ENCODE measurements around the gene EPB41L4A. TPM values are rescaled to one million over a fixed set of nuclear protein-coding genes. Genes with fewer than 3 reads are reported as not detected.

Gene EPB41L4A
- total RNA-seq, 6 donors from 2014 or later = 15.9 to 45.1 (median 28.1) TPM

DNA sequence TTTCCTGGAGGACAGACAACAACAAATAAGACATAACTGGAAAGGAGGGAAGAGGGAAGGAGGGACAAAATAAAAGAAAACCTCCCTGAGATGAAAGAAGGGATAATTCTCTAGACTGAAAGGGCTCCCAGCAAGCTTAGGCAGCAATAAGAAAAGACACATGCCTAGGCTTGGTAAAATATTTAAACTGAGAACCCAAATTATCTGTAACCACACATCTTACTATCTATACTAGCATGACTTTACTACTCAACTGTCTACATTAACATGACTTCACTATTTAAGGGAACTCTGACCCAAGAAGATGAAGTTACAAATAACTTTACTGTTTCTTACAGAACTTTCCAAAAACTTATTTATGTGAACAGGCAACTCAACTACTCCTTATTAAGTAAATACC is 95.9 kb downstream of the EPB41L4A start:
- TF ChIP-seq EP300 (IDR thresholded peaks at IDR 0.05) (no peak), POLR2A (IDR thresholded peaks at IDR 0.05) (no peak), POLR2AphosphoS5 (IDR thresholded peaks at IDR 0.05) (no peak)
- TF ChIP-seq, protein P1, sequence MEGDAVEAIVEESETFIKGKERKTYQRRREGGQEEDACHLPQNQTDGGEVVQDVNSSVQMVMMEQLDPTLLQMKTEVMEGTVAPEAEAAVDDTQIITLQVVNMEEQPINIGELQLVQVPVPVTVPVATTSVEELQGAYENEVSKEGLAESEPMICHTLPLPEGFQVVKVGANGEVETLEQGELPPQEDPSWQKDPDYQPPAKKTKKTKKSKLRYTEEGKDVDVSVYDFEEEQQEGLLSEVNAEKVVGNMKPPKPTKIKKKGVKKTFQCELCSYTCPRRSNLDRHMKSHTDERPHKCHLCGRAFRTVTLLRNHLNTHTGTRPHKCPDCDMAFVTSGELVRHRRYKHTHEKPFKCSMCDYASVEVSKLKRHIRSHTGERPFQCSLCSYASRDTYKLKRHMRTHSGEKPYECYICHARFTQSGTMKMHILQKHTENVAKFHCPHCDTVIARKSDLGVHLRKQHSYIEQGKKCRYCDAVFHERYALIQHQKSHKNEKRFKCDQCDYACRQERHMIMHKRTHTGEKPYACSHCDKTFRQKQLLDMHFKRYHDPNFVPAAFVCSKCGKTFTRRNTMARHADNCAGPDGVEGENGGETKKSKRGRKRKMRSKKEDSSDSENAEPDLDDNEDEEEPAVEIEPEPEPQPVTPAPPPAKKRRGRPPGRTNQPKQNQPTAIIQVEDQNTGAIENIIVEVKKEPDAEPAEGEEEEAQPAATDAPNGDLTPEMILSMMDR (IDR thresholded peaks at IDR 0.05) = no peak
- Histone ChIP-seq H3K27ac (no peak overlapping the region), H3K27me3 (no peaks in the 10 kb centered on the region), H3K4me1 (no peaks in the 10 kb centered on the region), H3K4me3 (no peak overlapping the region), H3K36me3 (no peaks in the 10 kb centered on the region), H3K9me3 (no peaks in the 10 kb centered on the region)
- no peak for DNase-seq
- ATAC-seq (ENCODE audit: low FRiP score in 2 of 2) = no peak

DNA sequence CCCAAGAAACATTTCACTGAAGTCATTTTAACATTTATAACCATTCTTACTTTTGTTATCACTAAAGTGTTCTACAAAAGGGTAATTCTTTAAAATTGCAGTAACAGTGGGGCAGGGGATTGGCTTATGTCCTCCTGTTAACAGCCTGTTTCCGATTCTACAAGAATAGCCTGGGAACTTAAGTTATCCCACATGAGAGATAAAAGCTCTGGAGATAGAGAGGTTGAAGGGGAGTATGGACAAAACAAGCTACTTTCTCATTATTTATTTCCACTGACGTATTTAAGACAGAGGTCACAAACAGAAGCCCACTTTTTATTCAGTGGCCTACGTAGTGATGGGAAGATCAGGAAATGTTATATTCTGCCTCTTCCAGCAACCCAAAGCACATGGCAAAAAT is 98.7 kb downstream of the EPB41L4A start:
- Histone ChIP-seq H3K4me1 (no peaks in the 10 kb centered on the region), H3K9me3 (no peaks in the 10 kb centered on the region), H3K36me3 (no peaks in the 10 kb centered on the region), H3K27ac (no peak overlapping the region), H3K27me3 (no peaks in the 10 kb centered on the region), H3K4me3 (no peak overlapping the region)
- ATAC-seq (ENCODE audit: low FRiP score in 2 of 2) = no peak
- WGBS, 2 donors = 81 to 89% methylated on average over 3 of the region's 3 CpGs
- DNase-seq = no peak
- TF ChIP-seq, protein P1 (IDR thresholded peaks at IDR 0.05) = no peak
- no peak for TF ChIP-seq POLR2AphosphoS5 (IDR thresholded peaks at IDR 0.05)

DNA sequence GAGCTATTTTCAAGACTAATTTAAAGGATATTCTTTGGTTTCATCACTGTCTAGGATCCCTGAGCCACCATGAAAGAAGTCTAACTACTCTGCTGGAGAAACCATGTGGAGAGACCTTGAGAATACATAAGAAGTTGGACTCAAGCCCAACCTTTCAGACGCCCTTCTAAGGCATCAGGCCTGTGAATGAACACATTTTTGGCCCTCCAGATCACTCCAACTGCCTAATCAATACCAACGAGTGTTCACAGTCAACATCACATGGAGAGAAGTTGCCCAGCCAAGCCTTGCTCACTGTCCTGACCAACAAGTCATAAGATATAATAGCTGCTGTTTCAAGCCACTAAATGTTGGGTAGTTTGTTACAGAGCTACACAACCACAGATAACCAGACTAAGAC is 100.7 kb downstream of the EPB41L4A start:
- Histone ChIP-seq H3K27ac (no peak overlapping the region), H3K27me3 (no peaks in the 10 kb centered on the region), H3K36me3 (no peaks in the 10 kb centered on the region), H3K4me3 (no peak overlapping the region), H3K9me3 (no peaks in the 10 kb centered on the region), H3K4me1 (no peaks in the 10 kb centered on the region)
- TF ChIP-seq POLR2AphosphoS5 (IDR thresholded peaks at IDR 0.05) (no peak), POLR2A (IDR thresholded peaks at IDR 0.05) (no peak)
- ATAC-seq (ENCODE audit: low FRiP score in 2 of 2) (no peak), DNase-seq (no peak)
- 53 to 66% methylated on average over 2 of the region's 2 CpGs for WGBS, 2 donors

DNA sequence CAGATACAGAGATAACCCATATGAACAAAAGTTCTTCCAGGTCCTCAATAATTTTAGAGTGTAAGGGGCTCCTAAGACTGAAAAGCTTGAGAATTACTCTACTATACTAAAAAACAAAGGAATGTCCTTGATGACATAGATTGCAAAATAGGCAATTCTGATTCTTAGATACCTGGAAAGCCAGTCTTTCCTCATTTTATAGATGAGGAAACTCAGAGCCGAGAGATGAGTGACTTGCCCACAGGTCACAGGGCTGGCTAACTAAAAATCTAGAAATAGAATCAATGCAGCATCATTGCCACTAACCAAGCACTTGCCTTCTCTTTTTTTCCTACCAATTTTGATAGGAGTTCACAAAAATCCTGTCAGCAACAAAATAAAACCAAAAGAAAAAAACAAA is 101.2 kb downstream of the EPB41L4A start:
- Histone ChIP-seq H3K36me3 (no peaks in the 10 kb centered on the region), H3K27ac (no peak overlapping the region), H3K4me1 (peaks cover 0 to 2% (median 0%) of the 10 kb centered on the region in 4 donors), H3K9me3 (no peaks in the 10 kb centered on the region), H3K4me3 (no peak overlapping the region), H3K27me3 (no peaks in the 10 kb centered on the region)
- TF ChIP-seq, protein P1 (IDR thresholded peaks at IDR 0.05) = no peak
- TF ChIP-seq POLR2A (IDR thresholded peaks at IDR 0.05) = no peak
- no peak for TF ChIP-seq POLR2AphosphoS5 (IDR thresholded peaks at IDR 0.05)
- no peak for TF ChIP-seq EP300 (IDR thresholded peaks at IDR 0.05)
- WGBS, 2 donors = 78 to 96% methylated on average over 1 of the region's 1 CpG
- no peak for ATAC-seq (ENCODE audit: low FRiP score in 2 of 2)
- DNase-seq = no peak

DNA sequence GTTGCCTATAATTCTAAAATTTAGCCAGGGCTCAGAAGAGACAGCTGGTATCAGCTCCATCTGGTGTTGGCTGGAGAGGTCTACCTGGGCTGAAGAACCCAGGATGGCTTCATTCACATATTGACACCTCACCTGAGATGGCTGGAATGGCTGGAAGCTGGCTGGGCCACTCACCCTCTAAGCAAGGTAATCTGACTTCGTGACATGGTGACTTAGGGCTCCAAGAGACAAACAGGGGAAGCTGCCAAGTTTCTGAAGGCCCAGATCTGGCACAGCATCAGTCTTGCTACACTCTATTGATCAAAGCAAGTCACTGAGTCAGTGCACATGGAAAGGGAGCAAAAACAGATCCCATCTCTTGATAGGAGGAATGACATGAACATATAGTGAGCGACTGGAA is 102.3 kb downstream of the EPB41L4A start:
- WGBS, 2 donors = 71 to 79% methylated on average over 2 of the region's 2 CpGs
- ATAC-seq (ENCODE audit: low FRiP score in 2 of 2) (no peak), DNase-seq (no peak)
- Histone ChIP-seq H3K36me3 (no peaks in the 10 kb centered on the region), H3K4me3 (no peak overlapping the region), H3K27ac (no peak overlapping the region), H3K4me1 (peaks cover 0 to 8% (median 1%) of the 10 kb centered on the region in 4 donors), H3K27me3 (no peaks in the 10 kb centered on the region), H3K9me3 (no peaks in the 10 kb centered on the region)
- TF ChIP-seq POLR2A (IDR thresholded peaks at IDR 0.05) = no peak
- TF ChIP-seq, protein P1 (IDR thresholded peaks at IDR 0.05) = no peak
- TF ChIP-seq EP300 (IDR thresholded peaks at IDR 0.05) = no peak
- TF ChIP-seq POLR2AphosphoS5 (IDR thresholded peaks at IDR 0.05) = no peak
